NCI-H1436 treated with DMSO at 0.1 percent for 48 hours (cell line): ENCODE results near the gene AUTS2.
A peak's percentile ranks its signal among the peaks of the same experiment; 100 is the strongest.

ENCODE experiments used
- DNase-seq: peaks from one replicate; lab custom pipeline; 2025; lab: John Stamatoyannopoulos, UW

Gene AUTS2

DNA sequence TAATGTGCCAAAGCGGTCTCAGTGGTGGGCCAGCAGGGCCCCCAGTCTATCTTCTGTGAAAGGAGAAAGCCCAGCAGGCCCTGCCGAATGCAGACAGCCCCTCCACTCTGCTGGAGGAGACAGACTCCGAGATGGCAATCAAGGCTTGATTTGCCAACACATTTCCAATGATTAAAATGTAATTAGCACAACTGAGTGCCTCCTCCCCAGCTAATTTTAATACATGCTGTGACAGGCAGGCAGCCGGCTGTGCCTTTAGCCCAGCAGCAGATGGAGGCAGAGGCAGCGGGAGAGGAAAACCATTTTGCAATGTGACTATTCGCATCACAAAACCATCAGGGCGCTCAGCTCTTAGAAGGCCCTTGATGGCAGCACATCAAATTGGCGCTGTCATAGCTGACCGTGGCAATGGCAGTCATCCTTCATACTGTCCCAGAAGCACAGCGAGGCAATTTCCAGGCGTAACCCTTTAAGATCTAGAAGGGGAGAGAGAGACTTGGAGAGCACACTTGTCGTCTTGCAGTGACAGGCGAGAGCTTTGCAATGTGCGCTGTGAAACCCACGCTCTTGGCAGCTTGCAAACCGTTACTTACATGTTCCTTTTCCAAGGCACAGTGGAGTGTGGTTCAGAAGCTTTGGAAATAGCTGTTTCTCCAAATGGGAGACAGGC lies 818.8 kb downstream of the AUTS2 start:
- DNase-seq, result no peak

DNA sequence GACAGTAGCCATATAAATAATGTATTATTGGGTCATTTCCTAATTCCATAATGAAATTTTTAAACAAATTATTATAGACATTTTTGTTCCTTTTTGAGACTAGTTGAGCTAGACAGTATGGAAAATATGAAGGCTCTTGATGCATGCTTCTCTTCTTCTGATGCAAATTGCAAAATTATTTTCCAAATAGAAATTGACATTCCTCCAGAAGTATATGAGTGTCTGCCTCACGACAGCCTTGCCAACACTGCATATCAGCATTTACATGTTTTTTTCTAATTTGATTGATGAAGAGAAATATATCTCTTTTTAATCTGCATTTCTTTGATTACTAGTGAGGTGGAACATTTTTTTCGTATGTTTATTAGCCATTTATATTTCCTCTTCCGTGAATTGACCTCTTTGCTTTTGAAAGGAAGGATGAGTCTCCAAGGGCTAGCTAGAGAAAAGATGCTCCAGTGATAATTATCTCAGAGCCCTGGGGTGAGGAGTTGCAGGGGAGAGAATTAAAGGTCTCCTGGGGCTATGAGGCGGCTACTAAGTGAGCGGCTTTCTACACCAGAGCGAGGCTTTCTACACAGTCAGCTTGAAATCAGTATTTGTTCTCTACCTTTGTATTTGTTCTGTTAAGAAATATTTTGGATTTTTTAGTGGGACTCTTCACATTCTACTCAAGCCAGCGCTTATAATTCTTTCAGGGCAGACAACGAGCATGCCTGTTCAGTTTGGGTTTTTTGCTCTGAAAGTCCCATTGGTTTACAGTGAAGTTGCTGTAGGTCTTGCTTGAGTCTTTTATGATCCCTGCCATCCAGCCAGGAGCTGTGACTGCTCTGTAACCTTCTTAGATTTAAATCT lies 821.5 kb downstream of the AUTS2 start:
- DNase-seq, result no peak

DNA sequence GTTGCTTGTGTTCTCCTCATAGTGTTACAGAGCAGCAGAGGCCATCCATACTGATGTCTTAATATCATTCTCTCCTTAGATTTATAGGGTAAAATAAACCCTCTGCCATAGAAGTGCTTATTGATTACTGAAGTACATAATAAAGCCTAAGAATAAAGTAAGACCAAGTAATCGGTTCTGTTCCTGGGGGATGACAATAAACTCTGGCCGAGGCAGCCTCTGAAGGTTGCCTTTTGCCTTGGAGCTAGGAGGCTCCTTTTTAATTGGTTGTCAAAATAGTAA lies 822.0 kb downstream of the AUTS2 start:
- DNase-seq, result no peak

DNA sequence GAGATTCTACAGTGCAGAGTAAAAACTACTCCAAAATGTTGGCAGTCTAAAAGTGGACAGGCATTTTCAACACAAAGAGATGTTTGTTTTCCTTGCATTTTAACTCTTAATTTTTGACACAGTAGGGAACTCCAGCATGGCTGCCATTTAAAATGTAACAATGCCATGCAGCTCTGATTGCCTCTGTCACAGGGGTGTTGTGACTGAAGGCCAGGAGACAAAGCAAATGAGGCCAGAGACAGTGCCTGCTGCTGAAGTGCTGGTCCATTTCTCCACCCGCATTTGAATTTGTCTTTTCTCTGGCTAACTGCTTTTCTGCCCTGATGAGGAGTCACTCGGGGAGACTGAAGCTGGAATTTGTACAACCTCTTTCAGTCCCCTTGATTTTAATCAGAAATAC lies 823.0 kb downstream of the AUTS2 start:
- no peak for DNase-seq

DNA sequence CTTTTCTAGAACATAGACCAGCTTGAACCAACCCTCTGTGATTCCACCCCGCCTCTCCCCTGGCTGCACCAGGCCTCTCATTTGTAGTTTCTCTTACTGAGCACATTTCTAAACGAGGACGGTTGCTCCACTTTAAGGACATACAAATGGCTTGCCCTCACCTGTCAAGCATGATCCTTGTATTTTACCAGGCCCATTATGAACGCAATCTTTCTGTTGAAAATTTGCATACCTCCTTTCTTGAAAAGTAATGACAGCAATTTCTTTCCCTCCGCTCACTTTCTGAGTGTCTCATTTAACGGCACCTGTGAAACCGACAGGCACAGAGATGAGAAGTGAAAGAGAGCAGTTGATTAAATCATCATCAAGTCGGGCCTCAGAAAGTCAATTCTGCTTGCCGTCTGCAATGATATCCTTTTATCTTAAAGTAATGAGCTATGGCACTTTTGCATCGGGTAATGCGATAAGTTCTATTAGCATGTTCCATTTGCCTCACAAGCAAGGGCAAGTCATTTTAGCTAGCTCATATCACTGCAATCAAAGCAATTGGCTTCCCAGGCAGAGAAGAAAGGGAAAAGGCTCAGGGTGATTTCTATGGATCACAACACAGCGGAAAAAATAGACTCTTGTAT lies 828.1 kb downstream of the AUTS2 start:
- DNase-seq, result peak; percentile 93

DNA sequence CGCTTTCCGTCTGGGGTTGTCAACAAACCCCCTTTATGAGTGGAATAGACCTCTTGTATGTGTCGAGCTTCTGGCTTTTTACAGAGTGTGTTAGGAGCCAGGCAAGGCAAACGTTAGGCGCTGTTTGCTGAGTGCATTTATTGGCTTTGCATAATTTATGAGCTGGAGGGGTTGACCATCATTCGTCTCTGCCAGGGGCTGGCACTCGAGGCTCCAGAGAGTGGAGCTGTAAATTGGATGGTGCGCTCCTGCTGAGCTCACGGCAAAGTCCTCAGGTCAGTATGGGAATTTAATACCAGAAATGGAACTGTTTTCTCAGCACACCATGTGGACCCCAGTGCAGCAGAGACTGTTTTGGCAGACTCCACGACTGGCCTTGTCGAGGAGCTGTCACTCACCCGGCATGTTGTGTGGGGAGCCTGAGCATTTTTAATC lies 834.3 kb downstream of the AUTS2 start:
- no peak for DNase-seq

DNA sequence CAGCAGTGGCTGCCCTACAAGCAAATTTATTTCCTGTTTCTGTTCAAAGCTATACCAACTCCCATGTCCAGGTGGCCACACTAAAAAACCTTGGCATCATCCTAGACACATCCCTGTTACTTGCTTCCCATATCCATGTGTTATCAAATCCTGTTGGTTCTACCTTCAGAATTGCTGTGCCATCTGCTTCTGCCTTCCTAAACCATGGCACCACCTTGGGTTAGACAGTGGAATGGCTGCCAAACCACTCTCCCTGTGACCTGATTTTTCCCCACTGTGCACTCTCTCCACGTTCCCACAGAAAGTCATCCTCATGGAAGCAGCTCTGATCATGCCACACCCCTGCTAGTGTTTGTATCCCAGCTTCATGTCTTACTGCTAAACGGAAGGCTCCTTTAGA lies 836.1 kb downstream of the AUTS2 start:
- DNase-seq, result no peak

DNA sequence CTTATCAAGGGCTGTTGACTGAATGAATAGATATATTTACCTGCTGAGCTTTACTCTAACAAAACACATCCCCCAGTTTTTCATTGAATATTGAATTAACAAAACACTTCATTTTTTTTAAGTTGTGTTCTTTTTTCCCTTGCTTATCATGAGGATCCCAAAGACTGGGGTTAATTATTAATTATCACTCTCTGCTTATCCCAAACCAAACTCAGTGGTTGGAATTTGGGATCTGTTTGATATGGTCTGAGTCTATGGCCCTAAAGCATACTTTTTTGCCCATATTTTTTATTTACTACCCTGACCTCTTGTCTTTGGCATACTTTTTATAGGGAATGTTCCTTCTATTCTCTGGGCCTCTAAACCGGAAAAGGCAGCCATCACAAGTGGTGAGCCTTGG lies 836.5 kb downstream of the AUTS2 start:
- DNase-seq, result no peak

DNA sequence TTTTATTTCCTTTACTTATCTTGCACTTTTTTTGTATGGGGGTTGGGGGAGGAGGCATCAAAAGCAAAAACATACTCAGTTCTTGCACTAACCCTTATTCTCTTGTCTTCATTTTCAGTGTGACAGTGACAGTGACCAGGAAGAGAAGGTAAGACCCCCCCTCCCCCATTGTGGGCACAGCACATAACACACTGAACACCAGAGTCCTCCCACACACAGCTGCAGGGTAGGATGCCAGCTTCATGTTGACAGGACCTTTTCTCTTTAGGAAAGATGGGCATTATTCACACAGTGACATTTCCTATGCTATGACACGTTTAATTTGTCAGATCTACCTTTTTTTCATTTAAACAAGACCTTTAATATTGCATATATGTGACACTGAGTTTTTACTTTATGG lies 837.4 kb downstream of the AUTS2 start:
- DNase-seq, result no peak

DNA sequence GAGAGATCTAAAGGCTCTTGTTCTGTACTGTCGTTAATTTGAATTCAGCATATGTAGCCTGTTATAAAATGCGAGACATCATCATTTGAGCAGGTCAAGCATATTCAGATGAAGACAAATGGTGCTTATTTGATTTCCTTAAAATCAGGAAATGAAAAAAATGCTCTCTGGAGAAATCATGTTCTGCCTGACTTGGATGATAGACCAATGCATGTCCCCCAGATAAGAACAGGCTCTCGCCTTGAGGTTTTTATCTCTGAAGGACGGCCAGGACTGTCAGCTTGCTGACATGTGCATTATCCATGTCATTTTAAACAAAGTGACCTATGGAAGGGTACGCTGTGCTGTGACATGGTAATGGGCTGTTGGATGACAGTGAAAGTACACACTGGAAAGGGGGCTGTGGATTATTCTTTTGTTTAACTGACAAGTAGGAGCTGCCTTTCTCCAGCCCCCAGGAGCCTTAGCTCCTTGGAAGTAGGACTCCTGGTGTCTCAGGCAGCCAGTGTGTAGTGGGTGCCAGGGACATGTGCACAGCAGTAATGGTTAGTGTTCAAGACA lies 838.6 kb downstream of the AUTS2 start:
- no peak for DNase-seq

DNA sequence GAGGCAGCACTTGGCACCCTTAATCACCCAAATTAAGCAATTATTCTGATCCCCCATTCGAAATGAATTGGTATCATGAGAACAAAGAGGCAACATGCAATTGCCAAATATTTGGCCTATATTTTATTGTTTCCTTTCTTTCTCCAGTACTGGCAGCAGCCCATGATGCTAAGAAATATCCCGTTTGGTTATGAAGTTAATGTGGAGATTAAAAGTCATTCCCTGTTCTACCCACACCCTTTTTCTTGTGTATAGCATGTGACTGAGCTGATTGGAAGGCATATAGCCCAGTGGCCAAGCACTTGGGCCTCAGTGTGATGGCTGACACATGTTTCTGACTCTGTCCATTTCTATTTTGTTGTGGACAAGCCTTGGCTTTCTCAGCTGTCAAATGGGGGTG lies 841.4 kb downstream of the AUTS2 start:
- DNase-seq, result no peak

DNA sequence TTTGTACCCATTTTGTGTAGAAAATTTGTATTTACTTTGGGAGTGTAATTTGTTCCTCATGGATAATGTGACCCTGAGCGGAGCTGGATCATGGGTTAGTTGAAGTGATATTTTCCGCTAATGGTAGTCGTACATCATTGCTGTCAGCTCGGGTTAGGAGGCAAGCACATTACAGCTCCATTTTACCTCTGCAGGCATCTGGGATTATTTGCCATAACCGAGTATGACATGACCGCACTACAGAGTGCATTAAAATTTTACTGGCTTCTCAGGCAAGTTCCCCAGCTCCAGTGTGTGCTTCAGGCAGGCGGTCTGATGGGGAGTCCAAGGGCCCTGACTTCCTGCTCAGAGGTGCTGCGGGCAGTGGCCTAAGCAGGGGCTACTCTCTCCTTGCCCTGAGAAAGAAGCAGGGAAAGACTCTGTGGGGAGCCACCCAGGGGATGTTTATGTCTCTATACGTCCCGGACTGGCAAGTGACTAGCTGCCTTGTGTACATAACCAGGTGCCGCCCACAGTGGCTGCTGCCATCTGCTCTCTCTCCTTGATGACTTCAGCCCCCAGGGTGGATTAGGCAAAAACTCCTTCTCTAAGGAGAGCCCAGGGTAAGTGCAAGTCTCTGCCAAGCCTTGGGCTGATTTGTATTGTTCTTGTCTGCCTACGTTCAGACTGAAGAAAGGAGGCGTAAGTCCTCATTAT lies 848.3 kb downstream of the AUTS2 start:
- no peak for DNase-seq

DNA sequence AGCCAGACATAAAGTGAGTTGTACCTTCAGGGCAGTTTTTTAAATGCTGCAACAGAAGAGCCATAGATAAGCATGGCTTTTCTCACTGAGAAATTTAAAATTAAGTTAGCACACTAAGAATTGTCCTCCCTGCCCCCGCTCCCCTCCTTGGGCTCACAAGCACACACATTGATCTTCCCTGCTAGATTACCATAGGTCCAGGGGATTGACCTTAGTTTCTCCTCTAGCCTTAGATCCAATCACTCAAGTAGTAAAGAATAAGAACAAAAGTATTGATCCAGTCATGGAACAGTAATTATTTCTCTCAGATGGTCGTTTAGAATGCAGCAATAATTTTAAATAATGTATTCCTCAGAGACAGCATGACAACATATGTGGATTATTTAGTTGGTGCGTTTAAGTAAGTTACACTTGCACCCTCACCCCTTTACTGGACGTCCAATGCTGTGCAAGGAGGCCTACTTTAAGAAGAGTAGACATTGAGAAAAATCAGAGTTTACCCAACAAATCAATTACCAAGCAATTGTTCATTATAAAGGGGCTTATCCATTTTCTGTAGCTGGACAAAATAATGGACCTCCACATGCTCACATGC lies 850.1 kb downstream of the AUTS2 start:
- DNase-seq, result no peak

DNA sequence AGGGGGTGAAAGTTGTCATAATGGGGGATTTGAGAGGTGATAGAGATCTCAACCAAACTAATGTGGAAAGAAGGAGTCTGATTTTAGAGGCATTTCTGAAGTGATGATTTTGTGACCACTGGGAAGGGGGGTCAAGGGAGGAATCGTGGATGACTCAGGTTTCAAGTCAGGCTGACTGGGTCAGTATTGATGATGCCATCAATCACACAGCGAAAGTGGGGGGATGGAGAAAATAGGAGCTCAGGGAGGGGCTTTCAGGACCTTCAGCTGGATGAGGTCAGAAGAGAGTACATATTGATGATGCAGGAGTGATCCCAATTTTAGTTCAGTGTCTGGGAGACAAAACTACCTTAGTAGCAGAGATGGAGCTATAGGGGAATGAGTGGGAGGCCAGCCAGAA lies 852.5 kb downstream of the AUTS2 start:
- no peak for DNase-seq

DNA sequence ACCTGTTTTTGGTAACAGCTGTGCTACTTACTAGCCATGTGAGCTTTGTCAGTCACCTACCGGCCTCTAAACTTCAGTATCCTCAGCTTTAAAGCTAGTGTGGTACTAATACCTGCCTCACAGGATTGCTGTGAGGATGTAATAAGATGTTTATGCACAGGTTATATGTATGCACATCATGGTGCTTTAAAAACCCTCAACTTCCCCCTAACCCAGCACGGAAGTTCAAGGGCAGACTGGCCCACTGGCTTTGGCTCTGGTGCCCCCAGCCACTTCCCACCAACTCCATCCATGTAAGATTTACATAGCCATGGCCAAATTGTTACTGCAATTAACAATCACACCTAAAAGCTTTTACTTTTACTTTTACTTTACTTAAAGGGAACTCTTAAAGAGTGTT lies 857.6 kb downstream of the AUTS2 start:
- no peak for DNase-seq

DNA sequence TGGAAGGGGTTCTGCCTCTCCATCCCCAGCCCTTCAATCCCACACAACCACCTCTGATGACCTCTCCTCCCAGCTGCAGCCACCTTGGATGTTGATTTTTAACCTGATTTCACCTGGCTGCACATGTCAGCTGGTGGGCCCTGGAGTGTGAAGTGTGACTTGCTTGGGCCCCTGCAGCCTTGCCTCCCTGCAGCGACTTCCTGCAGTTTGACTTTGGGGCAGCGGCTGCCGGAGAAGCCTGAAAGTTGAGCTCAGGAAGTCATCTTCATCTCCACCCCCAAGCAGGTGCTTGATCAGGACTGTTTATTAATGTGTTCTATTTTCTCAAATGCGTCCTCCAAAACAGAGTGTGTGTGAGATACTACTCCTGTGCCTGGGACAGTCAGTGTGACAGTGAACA lies 858.4 kb downstream of the AUTS2 start:
- DNase-seq, result no peak

DNA sequence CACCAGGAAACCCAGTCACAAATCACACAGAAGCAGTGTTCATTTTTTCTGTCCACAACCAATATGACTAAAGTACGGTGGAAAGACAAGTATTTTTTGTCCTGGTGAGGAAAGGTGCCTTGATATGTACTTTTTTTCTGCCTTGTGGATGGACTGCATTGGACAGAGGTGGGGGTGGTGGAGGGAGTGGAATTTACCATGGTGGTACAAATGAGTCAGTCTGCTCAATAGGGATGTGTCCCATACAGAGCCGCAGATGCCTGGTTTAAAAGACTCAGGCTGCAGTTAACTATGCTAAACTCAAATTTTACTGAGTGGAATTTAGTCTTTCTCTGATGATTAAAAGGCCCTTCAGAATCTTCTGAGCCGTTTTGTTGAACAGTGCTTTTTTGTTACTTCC lies 859.2 kb downstream of the AUTS2 start:
- DNase-seq, result no peak

DNA sequence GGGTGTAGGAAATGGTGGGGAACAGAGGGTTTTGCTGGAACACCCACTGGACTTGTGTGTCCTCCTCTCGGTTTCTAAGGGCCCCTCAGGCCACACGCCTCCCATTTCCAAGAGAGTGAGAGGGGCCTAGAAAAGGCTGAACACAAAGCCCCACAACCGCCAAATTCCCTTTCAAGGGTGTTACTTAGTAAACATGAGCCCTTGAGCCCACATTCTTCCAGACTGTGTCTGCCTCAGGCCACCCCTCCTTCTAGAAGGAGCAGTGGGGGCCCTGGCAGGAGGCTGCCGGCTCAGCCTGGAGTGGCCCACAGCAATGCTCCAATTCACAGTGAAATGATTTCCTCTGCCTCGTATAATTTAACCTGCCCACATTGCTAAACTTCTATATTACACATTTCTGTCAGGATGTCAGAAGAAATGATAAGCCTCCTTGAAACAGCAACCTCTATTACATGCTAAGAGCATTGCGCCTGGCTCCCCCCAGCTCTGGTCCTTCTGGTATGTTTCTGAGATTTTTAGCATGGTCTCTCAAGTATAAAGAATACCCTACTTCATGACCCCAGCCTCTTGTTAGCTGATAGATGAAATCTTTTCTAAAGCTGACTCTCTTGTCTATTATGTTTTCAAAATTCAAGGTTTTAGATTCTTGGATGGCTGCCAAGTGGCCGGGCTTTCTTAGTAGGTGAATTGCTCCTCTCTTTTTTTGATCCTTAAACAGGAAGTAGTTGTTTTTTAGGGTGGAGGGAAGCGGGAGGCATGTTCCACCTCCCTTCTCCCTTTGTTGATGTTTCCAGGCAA lies 859.8 kb downstream of the AUTS2 start:
- no peak for DNase-seq

DNA sequence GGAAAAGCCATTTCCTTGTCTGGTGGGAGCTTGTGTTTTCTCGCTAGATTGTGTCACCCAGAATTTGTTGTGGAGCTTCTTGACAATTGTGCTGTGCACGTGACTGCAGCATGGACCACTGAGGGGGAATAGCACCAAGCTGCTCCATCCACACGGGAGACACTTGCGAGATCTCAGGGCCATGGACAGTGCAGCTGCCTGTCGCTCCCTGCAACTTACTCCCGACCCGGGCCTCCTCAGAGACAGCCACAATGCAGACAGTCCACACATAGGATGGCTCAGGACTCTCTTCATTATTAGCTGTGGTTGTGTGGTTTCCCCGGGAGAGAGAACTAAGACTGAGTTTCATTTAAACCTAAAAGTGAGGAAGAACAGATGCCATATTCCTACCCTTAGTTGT lies 860.5 kb downstream of the AUTS2 start:
- no peak for DNase-seq

DNA sequence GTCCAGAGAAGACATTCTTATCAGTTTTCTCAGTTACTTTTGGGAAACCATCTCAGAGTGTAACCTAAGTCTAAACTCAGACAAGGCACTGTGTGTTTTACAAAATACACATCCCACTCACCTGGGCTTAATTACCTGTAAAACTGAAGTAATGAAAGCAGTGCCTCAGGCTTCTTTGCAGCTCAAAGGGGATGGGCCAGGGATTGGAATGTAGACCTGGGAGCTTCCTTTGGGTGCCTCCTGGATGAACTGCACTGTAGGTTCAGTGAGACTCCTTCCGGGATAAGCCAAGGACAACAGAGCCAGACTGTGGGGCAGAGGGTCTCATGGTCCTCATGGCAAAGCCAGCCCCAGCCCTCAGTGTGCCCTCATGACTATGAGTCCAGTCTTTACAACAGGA lies 861.3 kb downstream of the AUTS2 start:
- DNase-seq, result no peak

DNA sequence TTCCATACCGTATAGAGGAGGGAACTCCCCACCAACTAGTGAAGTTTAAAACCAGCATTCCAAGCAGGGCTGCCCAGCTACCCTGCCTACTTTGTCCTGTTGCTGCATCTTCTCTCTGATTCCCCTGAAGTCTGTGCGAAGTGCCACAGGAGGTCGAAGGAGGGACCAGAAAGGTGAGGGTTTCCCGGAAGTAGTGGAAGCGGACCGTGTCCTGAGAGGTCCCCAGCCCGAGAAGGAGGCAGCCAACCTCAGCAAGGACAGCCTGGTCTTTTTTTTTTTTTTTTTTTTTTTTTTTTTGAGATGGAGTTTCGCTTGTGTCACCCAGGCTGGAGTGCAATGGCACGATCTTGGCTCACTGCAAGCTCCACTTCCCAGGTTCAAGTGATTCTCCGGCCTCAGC lies 861.8 kb downstream of the AUTS2 start:
- DNase-seq, result no peak
